B cell (primary cell): ENCODE measurements around the gene LMNTD1. TPM values are rescaled to one million over a fixed set of nuclear protein-coding genes. Genes with fewer than 3 reads are reported as not detected.

Experiments used
- ATAC-seq: fragments of 200-7000 bp; cut with Tn5 transposase; one replicate; pipeline ENCODE4 v1.10.0; 2021; ENCODE audit warnings: low read depth, mild to moderate bottlenecking, moderate number of reproducible peaks, moderate library complexity
- CTCF ChIA-PET: fragments of 350-600 bp; sonication (Branson Sonifier 250); formaldehyde crosslinking; loops from one replicate; lab custom pipeline; 2021; ENCODE audit warnings: antibody characterized with exemption, inconsistent platforms; lab: Charles Lee
- POLR2A ChIA-PET: fragments of 350-600 bp; sonication (Branson Sonifier 250); formaldehyde crosslinking; loops from one replicate; lab custom pipeline; 2021; ENCODE audit warnings: antibody characterized with exemption; lab: Charles Lee
- DNase-seq: peaks from one replicate; pipeline ENCODE4 v3.0.0; 2013
- H2AFZ ChIP-seq: 2 replicates; pipeline ENCODE4 v1.6.1; 2012; ENCODE audit warnings: mild to moderate bottlenecking, low read depth, low read length; ENCODE audit not compliant: insufficient read depth, poor library complexity, severe bottlenecking
- H3K27ac ChIP-seq, 2 donors: 1 replicate in 1 of 2; 2 replicates in 1 of 2; pipeline ENCODE4 v1.5.1; 2012 to 2013; ENCODE audit warnings: low read length in 2 of 2, mild to moderate bottlenecking in 2 of 2, moderate library complexity in 1 of 2
- H3K27me3 ChIP-seq, 4 experiments: fragments of 200-600 bp in 1 of 4; sonication (generic) in 1 of 4; replicated peaks in 1 of 4; 1 replicate in 2 of 4; 2 replicates in 2 of 4; pipeline versions ENCODE4 v1.6.1 to v1.7.0; 2013 to 2016; ENCODE audit warnings: low read length in 3 of 4, mild to moderate bottlenecking in 2 of 4, mixed read lengths in 1 of 4, moderate library complexity in 1 of 4; ENCODE audit not compliant: insufficient read depth in 4 of 4, control insufficient read depth in 3 of 4; ENCODE audit errors: control extremely low read depth in 1 of 4
- H3K36me3 ChIP-seq, 2 experiments: replicated peaks in 1 of 2; 1 replicate in 1 of 2; 2 replicates in 1 of 2; pipeline versions ENCODE4 v1.6.1 to v1.7.1; 2013; ENCODE audit warnings: low read length in 1 of 2; ENCODE audit not compliant: insufficient read depth in 2 of 2, control insufficient read depth in 1 of 2; ENCODE audit errors: control extremely low read depth in 1 of 2, extremely low read depth in 1 of 2
- H3K4me1 ChIP-seq, 2 donors: fragments of 200-600 bp in 1 of 2; sonication (generic) in 1 of 2; 1 replicate in 1 of 2; 2 replicates in 1 of 2; pipeline versions ENCODE4 v1.5.1 to v1.6.1; 2013 to 2017; ENCODE audit warnings: low read length in 2 of 2; ENCODE audit not compliant: control insufficient read depth in 2 of 2, insufficient read depth in 2 of 2
- H3K4me2 ChIP-seq: replicated peaks from 2 replicates; pipeline ENCODE3; 2012; ENCODE audit warnings: mild to moderate bottlenecking, low read depth, low read length; ENCODE audit not compliant: poor library complexity, severe bottlenecking
- H3K4me3 ChIP-seq, 5 experiments: fragments of 200-600 bp in 1 of 5; sonication (generic) in 1 of 5; 1 replicate in 3 of 5; 2 replicates in 2 of 5; pipeline versions ENCODE4 v1.5.1 to v1.7.0; 2011 to 2016; ENCODE audit warnings: low read length in 4 of 5, mild to moderate bottlenecking in 4 of 5, low read depth in 2 of 5, control low read depth in 1 of 5, moderate library complexity in 1 of 5; ENCODE audit not compliant: insufficient read depth in 1 of 5; ENCODE audit errors: control extremely low read depth in 1 of 5, extremely low read depth in 1 of 5
- H3K79me2 ChIP-seq: fragments of 200-600 bp; sonication (generic); one replicate; pipeline ENCODE4 v1.6.0; 2016; ENCODE audit warnings: low read length; ENCODE audit not compliant: control insufficient read depth, insufficient read depth
- H3K9ac ChIP-seq: fragments of 200-600 bp; sonication (generic); 2 replicates; pipeline ENCODE4 v1.6.1; 2017; ENCODE audit warnings: mild to moderate bottlenecking, low read length, moderate library complexity
- H3K9me3 ChIP-seq, 3 donors: one replicate each; pipeline versions ENCODE4 v1.6.1 to v1.7.1; 2013; ENCODE audit warnings: low read length in 2 of 3; ENCODE audit not compliant: control insufficient read depth in 2 of 3, insufficient read depth in 1 of 3; ENCODE audit errors: control extremely low read depth in 1 of 3
- H4K20me1 ChIP-seq: 2 replicates; pipeline ENCODE4 v1.6.0; 2012; ENCODE audit warnings: mild to moderate bottlenecking, low read length; ENCODE audit not compliant: insufficient read depth, control insufficient read depth, poor library complexity, severe bottlenecking
- H3K27ac Mint-ChIP-seq: one replicate; pipeline ENCODE4 v1.8.0; 2021; ENCODE audit warnings: mixed read lengths
- H3K27me3 Mint-ChIP-seq: one replicate; pipeline ENCODE4 v1.8.0; 2021; ENCODE audit warnings: mixed read lengths
- H3K4me1 Mint-ChIP-seq: one replicate; pipeline ENCODE4 v1.8.0; 2021; ENCODE audit warnings: mixed read lengths
- H3K4me3 Mint-ChIP-seq: one replicate; pipeline ENCODE4 v1.8.0; 2021; ENCODE audit warnings: mixed read lengths
- H3K9me3 Mint-ChIP-seq: one replicate; pipeline ENCODE4 v1.8.0; 2022; ENCODE audit warnings: mixed read lengths; ENCODE audit not compliant: insufficient read depth
- CTCF ChIP-seq: fragments of 200-600 bp; IDR thresholded peaks from one replicate; pipeline ENCODE4 v1.8.0; 2022; ENCODE audit warnings: antibody characterized with exemption, mild to moderate bottlenecking
- EZH2 ChIP-seq: IDR thresholded peaks from 2 replicates; pipeline ENCODE4 v1.6.1; 2012; ENCODE audit warnings: borderline replicate concordance, low read depth, mild to moderate bottlenecking, moderate library complexity, low read length; ENCODE audit not compliant: insufficient read depth, poor library complexity, severe bottlenecking
- WGBS: methylation state at CpG from one replicate; pipeline ENCODE4 v1.1.5; 2013; ENCODE audit warnings: missing lambda C conversion rate; ENCODE audit not compliant: insufficient coverage; 5-methylcytosine and 5-hydroxymethylcytosine counted together
- intact Hi-C: fragments of 100-400 bp; cut with micrococcal nuclease; formaldehyde crosslinking; loops from one replicate; pipeline ENCODE4 v1.10.0; 2022
- polyA plus RNA-seq: library from polyadenylated mRNA; depleted of rRNA; stranded (reverse); fragments of >200 nt; gene quantifications from 2 replicates; pipeline ENCODE4 v1.2.3, GENCODE V29; 2012
- total RNA-seq, 2 donors: library from RNA; stranded (reverse); fragments of 120-200 nt in 1 of 2; gene quantifications; 1 replicate in 1 of 2; 2 replicates in 1 of 2; pipeline versions ENCODE4 v1.2.3 to v1.2.4, GENCODE V29; 2013 to 2022

The LMNTD1 gene
- total and polyA plus RNA-seq, 2 donors (not counting 1 experiment from before 2014, with no cell fraction given): not detected

- no peak overlapping the region for H3K27ac Mint-ChIP-seq
- H3K4me2 ChIP-seq: no peak overlapping the region
- DNase-seq: no peak
- peaks cover 29% of the 10 kb centered on the region for H3K27me3 Mint-ChIP-seq
- ChIA-PET CTCF (no interaction called here), POLR2A (no interaction called here)
- no peak overlapping the region for H3K9ac ChIP-seq
- H3K27ac ChIP-seq: no peak overlapping the region
- H3K4me1 Mint-ChIP-seq: no peaks in the 10 kb centered on the region
- intact Hi-C loops: no loop called here
- peaks cover 0 to 9% (median 0%) of the 10 kb centered on the region in 3 donors for H3K9me3 ChIP-seq
- H3K4me1 ChIP-seq: no peaks in the 10 kb centered on the region
- H3K4me3 ChIP-seq: no peak overlapping the region
- H3K36me3 ChIP-seq: no peaks in the 10 kb centered on the region
- no peak for ATAC-seq
- no peak overlapping the region for H3K4me3 Mint-ChIP-seq
- no peak overlapping the region for H2AFZ ChIP-seq
- H3K27me3 ChIP-seq: peaks cover 0 to 8% (median 1%) of the 10 kb centered on the region in 4 experiments
- no peaks in the 10 kb centered on the region for H3K79me2 ChIP-seq
- no peaks in the 10 kb centered on the region for H4K20me1 ChIP-seq
- TF ChIP-seq EZH2 (no peak), CTCF (no peak)
- no peaks in the 10 kb centered on the region for H3K9me3 Mint-ChIP-seq
Observed at GRCh38 chr12:25449007-25449406, 104.1 kb downstream of the LMNTD1 start.

DNA sequence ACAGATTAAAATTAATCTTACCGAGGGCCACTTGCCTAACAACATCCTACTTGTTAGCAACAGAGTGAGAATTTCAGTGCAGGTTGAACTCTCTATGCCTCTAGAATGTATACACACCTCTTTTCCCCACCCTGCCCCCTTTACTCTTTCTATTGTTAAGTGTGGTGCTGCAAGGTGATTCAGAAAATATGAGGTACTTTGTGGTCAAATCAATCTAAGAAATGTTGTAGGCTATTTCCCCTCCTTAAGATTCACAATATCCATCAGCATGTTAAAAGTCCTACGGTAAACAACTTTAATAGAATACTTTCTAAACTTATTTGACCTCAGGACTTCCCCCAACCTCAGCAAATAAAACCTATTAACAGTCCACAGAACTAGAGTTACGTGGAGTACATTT, 106.0 kb downstream of the LMNTD1 start:
- ChIA-PET CTCF (interaction anchor here (1.8 kb wide), 1 partner anchor 11 kb away, joined by 4 read pairs; no protein-coding TSS in a partner anchor), POLR2A (no interaction called here)
- no peak overlapping the region for H3K4me3 Mint-ChIP-seq
- WGBS: 88% methylated on average over 1 of the region's 3 CpGs
- ATAC-seq (no peak), DNase-seq (no peak)
- H3K27ac ChIP-seq: no peak overlapping the region
- no peak overlapping the region for H3K27ac Mint-ChIP-seq
- no peak overlapping the region for H3K4me2 ChIP-seq
- peaks cover 20% of the 10 kb centered on the region for H3K27me3 Mint-ChIP-seq
- H3K4me1 ChIP-seq: no peaks in the 10 kb centered on the region
- no peaks in the 10 kb centered on the region for H3K36me3 ChIP-seq
- peaks cover 0 to 3% (median 0%) of the 10 kb centered on the region in 4 experiments for H3K27me3 ChIP-seq
- no peaks in the 10 kb centered on the region for H3K4me1 Mint-ChIP-seq
- H3K79me2 ChIP-seq: no peaks in the 10 kb centered on the region
- no peak overlapping the region for H3K9ac ChIP-seq
- H3K4me3 ChIP-seq: no peak overlapping the region
- no peak overlapping the region for H2AFZ ChIP-seq
- TF ChIP-seq CTCF: no peak
- no peak for TF ChIP-seq EZH2
- H4K20me1 ChIP-seq: no peaks in the 10 kb centered on the region
- no peaks in the 10 kb centered on the region for H3K9me3 Mint-ChIP-seq
- intact Hi-C loops: no loop called here
- H3K9me3 ChIP-seq: no peaks in the 10 kb centered on the region
